Thyroid gland (tissue), 4 donors: ENCODE data around the gene MCMBP. TPM values are rescaled to one million over a fixed set of nuclear protein-coding genes. Genes with fewer than 3 reads are reported as not detected.

ENCODE experiments used
- DNase-seq, 2 donors: peaks; one replicate each; pipeline ENCODE4 v3.0.0-alpha.2; 2019
- H3K27ac ChIP-seq, 3 donors: fragments of 200-600 bp; sonication (generic); 1 replicate in 2 of 3; 2 replicates in 1 of 3; pipeline ENCODE4 v1.5.1; 2016 to 2019; ENCODE audit warnings: mild to moderate bottlenecking in 1 of 3, moderate library complexity in 1 of 3
- H3K27me3 ChIP-seq: fragments of 200-600 bp; sonication (generic); one replicate; pipeline ENCODE4 v1.5.1; 2019
- H3K36me3 ChIP-seq, 2 donors: fragments of 200-600 bp; sonication (generic); one replicate each; pipeline ENCODE4 v1.5.1; 2016 to 2019
- H3K4me1 ChIP-seq, 2 donors: fragments of 200-600 bp; sonication (generic); one replicate each; pipeline ENCODE4 v1.5.1; 2017 to 2019
- H3K4me3 ChIP-seq, 3 donors: fragments of 200-600 bp; sonication (generic); replicated peaks in 1 of 3; 1 replicate in 2 of 3; 2 replicates in 1 of 3; pipeline ENCODE4 v1.5.1; 2016; ENCODE audit warnings: mild to moderate bottlenecking in 1 of 3
- H3K9me3 ChIP-seq: fragments of 200-600 bp; sonication (generic); one replicate; pipeline ENCODE4 v1.5.1; 2017
- CTCF ChIP-seq, 6 experiments: fragments of 200-600 bp in 3 of 6; fragments of 450-650 bp in 3 of 6; sonication (generic) in 3 of 6; IDR thresholded peaks; one replicate each; pipeline ENCODE4 v1.5.1; 2016 to 2019; ENCODE audit warnings: antibody characterized with exemption in 6 of 6, mild to moderate bottlenecking in 2 of 6, inconsistent platforms in 1 of 6, moderate library complexity in 1 of 6
- POLR2A ChIP-seq, 2 donors: fragments of 450-650 bp; IDR thresholded peaks; one replicate each; pipeline ENCODE4 v1.6.1; 2017; ENCODE audit warnings: antibody characterized with exemption in 2 of 2, mild to moderate bottlenecking in 2 of 2, moderate library complexity in 1 of 2
- WGBS, 2 donors: methylation state at CpG; one replicate each; pipeline ENCODE4 v1.1.5; 2017; 5-methylcytosine and 5-hydroxymethylcytosine counted together
- intact Hi-C: fragments of 100-400 bp; cut with DNase I; formaldehyde crosslinking; loops from one replicate; pipeline ENCODE4 v1.15.1; 2023
- total RNA-seq, 4 donors: library from RNA; depleted of rRNA; stranded (reverse); fragments of >200 nt; gene quantifications; one replicate each; pipeline ENCODE4 v1.2.3, GENCODE V29; 2016

The MCMBP gene
- total RNA-seq, 4 donors from 2014 or later: 44.3 to 79.1 (median 59.0) TPM

GRCh38 chr10:119860866-119861607 lies 11.6 kb downstream of the MCMBP start:
- H3K36me3 ChIP-seq: no peaks in the 10 kb centered on the region
- no peak overlapping the region for H3K4me3 ChIP-seq
- no peak for DNase-seq
- intact Hi-C loops: loop anchor here (10.0 kb wide), 1 partner anchor 256 kb away; no protein-coding TSS in a partner anchor
- H3K27me3 ChIP-seq: no peaks in the 10 kb centered on the region
- TF ChIP-seq CTCF (IDR thresholded peaks at IDR 0.05) (no peak), POLR2A (IDR thresholded peaks at IDR 0.05) (no peak)
- 78 to 82% methylated on average over 7 of the region's 7 CpGs for WGBS, 2 donors
- no peak overlapping the region for H3K27ac ChIP-seq
- peaks cover 0 to 6% of the 10 kb centered on the region in 2 donors for H3K4me1 ChIP-seq
- H3K9me3 ChIP-seq: no peaks in the 10 kb centered on the region

GRCh38 chr10:119859420-119860258 lies 13.0 kb downstream of the MCMBP start:
- H3K4me3 ChIP-seq: no peak overlapping the region
- DNase-seq: no peak
- H3K27ac ChIP-seq: no peak overlapping the region
- H3K36me3 ChIP-seq: no peaks in the 10 kb centered on the region
- intact Hi-C loops: loop anchor here (10.0 kb wide), 1 partner anchor 255 kb away; no protein-coding TSS in a partner anchor
- peaks cover 0 to 6% of the 10 kb centered on the region in 2 donors for H3K4me1 ChIP-seq
- TF ChIP-seq CTCF (IDR thresholded peaks at IDR 0.05): peak; percentile 15 to 73 (median 56)
- no peak for TF ChIP-seq POLR2A (IDR thresholded peaks at IDR 0.05)
- no peaks in the 10 kb centered on the region for H3K27me3 ChIP-seq
- no peaks in the 10 kb centered on the region for H3K9me3 ChIP-seq
- WGBS, 2 donors: 50 to 53% methylated on average over 1 of the region's 1 CpG

GRCh38 chr10:119858063-119858462 lies 14.6 kb downstream of the MCMBP start:
- TF ChIP-seq POLR2A (IDR thresholded peaks at IDR 0.05) (no peak), CTCF (IDR thresholded peaks at IDR 0.05) (no peak)
- WGBS, 2 donors: 81% methylated on average over 1 of the region's 1 CpG
- Histone ChIP-seq H3K4me3 (no peak overlapping the region), H3K27me3 (no peaks in the 10 kb centered on the region), H3K27ac (no peak overlapping the region), H3K4me1 (peaks cover 0 to 6% of the 10 kb centered on the region in 2 donors), H3K36me3 (peaks cover 0 to 7% of the 10 kb centered on the region in 2 donors), H3K9me3 (no peaks in the 10 kb centered on the region)
- intact Hi-C loops: no loop called here
- DNase-seq: no peak

- no peaks in the 10 kb centered on the region for H3K4me1 ChIP-seq
- no peaks in the 10 kb centered on the region for H3K9me3 ChIP-seq
- no peak overlapping the region for H3K4me3 ChIP-seq
- H3K27me3 ChIP-seq: no peaks in the 10 kb centered on the region
- peaks cover 9 to 19% of the 10 kb centered on the region in 2 donors for H3K36me3 ChIP-seq
- no peak overlapping the region for H3K27ac ChIP-seq
- no peak for DNase-seq
- WGBS, 2 donors: 91% methylated on average over 1 of the region's 1 CpG
- no peak for TF ChIP-seq CTCF (IDR thresholded peaks at IDR 0.05)
- TF ChIP-seq POLR2A (IDR thresholded peaks at IDR 0.05): no peak
- intact Hi-C loops: no loop called here
Measured at GRCh38 chr10:119853574-119853973, 19.1 kb downstream of the MCMBP start.
